ENCODE measurements around the gene DYNLL1. TPM values are rescaled to one million over a fixed set of nuclear protein-coding genes. Genes with fewer than 3 reads are reported as not detected.

DYNLL1 gene
- total RNA-seq, 1 donor from 2014 or later = 318 TPM

GRCh38 chr12:120453977-120454376 is 41.9 kb upstream of the DYNLL1 start:
- TF ChIP-seq CTCF (IDR thresholded peaks at IDR 0.05) = no peak
- no peak for TF ChIP-seq POLR2AphosphoS5 (IDR thresholded peaks at IDR 0.05; ENCODE audit: insufficient read depth in 1 of 2, low read depth in 1 of 2)
- no peak for TF ChIP-seq POLR2A (IDR thresholded peaks at IDR 0.05)
- intact Hi-C loops (cut with DNase I) = no loop called here
- H3K4me1 ChIP-seq = peaks cover 7% of the 10 kb centered on the region
- no peak overlapping the region for H3K4me3 ChIP-seq
- H3K36me3 ChIP-seq = peaks cover 0 to 39% of the 10 kb centered on the region in 2 donors
- H3K27ac ChIP-seq = no peak overlapping the region
- no peak for DNase-seq (ENCODE audit: extremely low spot score in 2 of 2)
- no peaks in the 10 kb centered on the region for H3K27me3 ChIP-seq
- H3K9me3 ChIP-seq = no peaks in the 10 kb centered on the region

DNA sequence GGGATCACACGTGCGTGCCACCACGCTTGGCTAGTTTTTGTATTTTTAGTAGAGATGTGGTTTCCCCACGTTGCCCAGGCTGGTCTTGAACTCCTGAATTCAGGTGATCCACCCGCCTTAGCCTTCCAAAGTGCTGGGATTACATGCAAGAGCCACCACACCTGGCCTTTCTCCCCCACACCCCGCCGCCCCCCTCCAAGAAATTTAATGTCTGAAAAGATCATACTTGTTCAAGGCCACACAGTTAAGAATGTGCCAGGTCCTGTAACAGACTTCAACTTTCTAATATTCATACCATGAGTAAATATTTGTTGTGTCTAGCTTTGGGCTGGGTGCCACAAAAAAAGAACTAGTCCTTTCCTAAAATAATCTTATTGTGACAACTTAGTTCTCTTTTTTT is 40.6 kb upstream of the DYNLL1 start:
- H3K4me3 ChIP-seq = no peak overlapping the region
- peaks cover 0 to 41% of the 10 kb centered on the region in 2 donors for H3K36me3 ChIP-seq
- H3K27me3 ChIP-seq = no peaks in the 10 kb centered on the region
- no peaks in the 10 kb centered on the region for H3K9me3 ChIP-seq
- intact Hi-C loops (cut with DNase I) = no loop called here
- TF ChIP-seq POLR2AphosphoS5 (IDR thresholded peaks at IDR 0.05; ENCODE audit: insufficient read depth in 1 of 2, low read depth in 1 of 2) = no peak
- TF ChIP-seq POLR2A (IDR thresholded peaks at IDR 0.05) = no peak
- no peak for TF ChIP-seq CTCF (IDR thresholded peaks at IDR 0.05)
- DNase-seq (ENCODE audit: extremely low spot score in 2 of 2) = no peak
- no peak overlapping the region for H3K27ac ChIP-seq
- no peaks in the 10 kb centered on the region for H3K4me1 ChIP-seq

- TF ChIP-seq POLR2AphosphoS5 (IDR thresholded peaks at IDR 0.05; ENCODE audit: insufficient read depth in 1 of 2, low read depth in 1 of 2) (no peak), CTCF (IDR thresholded peaks at IDR 0.05) (no peak), POLR2A (IDR thresholded peaks at IDR 0.05) (no peak)
- peaks cover 0 to 59% of the 10 kb centered on the region in 2 donors for H3K36me3 ChIP-seq
These were observed 38.8 kb upstream of the DYNLL1 start for GRCh38 chr12:120457133-120457532.

DNA sequence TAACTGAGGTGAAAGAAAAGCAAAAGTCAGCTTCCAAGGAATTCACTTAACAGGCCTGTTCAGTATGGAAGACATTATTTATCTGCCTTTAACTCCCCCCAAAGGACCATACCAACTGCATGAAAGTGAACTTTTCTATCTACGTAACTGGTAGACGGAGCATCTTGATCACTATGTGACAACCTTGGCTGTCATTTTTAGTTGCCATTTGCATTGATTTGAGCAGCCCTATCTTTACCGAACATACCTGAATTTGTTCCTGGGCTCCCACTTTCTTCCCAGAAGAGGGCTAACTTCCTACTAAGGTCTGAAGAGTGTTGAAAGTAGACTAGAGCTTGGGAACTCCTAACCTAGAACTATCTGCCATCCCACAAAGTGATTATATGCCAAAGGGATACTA is 35.8 kb upstream of the DYNLL1 start:
- Histone ChIP-seq H3K4me3 (no peak overlapping the region), H3K27ac (no peak overlapping the region), H3K4me1 (no peaks in the 10 kb centered on the region), H3K27me3 (no peaks in the 10 kb centered on the region), H3K36me3 (peaks cover 0 to 89% of the 10 kb centered on the region in 2 donors), H3K9me3 (no peaks in the 10 kb centered on the region)
- intact Hi-C loops (cut with DNase I) = no loop called here
- DNase-seq (ENCODE audit: extremely low spot score in 2 of 2) = no peak
- TF ChIP-seq POLR2A (IDR thresholded peaks at IDR 0.05) = no peak
- no peak for TF ChIP-seq POLR2AphosphoS5 (IDR thresholded peaks at IDR 0.05; ENCODE audit: insufficient read depth in 1 of 2, low read depth in 1 of 2)
- no peak for TF ChIP-seq CTCF (IDR thresholded peaks at IDR 0.05)

More at GRCh38 chr12:120457133-120457532, 38.8 kb upstream of the DYNLL1 start:
- Histone ChIP-seq H3K27me3 (no peaks in the 10 kb centered on the region), H3K4me3 (no peak overlapping the region), H3K27ac (no peak overlapping the region), H3K4me1 (no peaks in the 10 kb centered on the region), H3K9me3 (no peaks in the 10 kb centered on the region)
- intact Hi-C loops (cut with DNase I) = no loop called here
- DNase-seq (ENCODE audit: extremely low spot score in 2 of 2) = no peak

DNA sequence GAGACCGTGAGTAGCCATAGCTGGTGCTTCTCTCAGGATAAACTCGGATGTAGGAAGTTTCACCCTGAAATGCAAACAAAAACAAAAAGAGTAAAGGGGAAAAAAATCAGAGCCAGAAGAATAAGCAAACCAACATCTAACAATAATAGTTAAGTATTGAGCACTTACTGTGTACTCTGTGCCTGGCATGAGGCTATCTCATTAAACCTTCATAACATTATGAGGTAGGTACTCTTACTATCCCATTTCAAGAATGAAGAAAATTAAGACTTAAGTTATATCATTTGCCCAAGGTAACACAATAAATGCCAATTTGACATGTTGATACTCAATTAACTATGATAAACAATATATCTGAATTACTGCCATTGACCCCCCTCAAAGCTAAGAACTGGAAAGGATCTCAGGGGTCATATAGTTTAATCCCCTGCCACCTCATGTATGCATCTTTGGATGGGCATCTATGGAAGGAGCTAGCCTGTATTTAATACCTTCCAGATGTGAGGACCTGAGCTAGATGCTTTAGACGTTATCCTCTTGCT is 33.7 kb upstream of the DYNLL1 start:
- Histone ChIP-seq H3K27me3 (no peaks in the 10 kb centered on the region), H3K36me3 (peaks cover 0 to 79% of the 10 kb centered on the region in 2 donors), H3K9me3 (no peaks in the 10 kb centered on the region), H3K4me1 (peaks cover 12% of the 10 kb centered on the region), H3K27ac (no peak overlapping the region), H3K4me3 (no peak overlapping the region)
- TF ChIP-seq POLR2A (IDR thresholded peaks at IDR 0.05) (no peak), POLR2AphosphoS5 (IDR thresholded peaks at IDR 0.05; ENCODE audit: insufficient read depth in 1 of 2, low read depth in 1 of 2) (no peak), CTCF (IDR thresholded peaks at IDR 0.05) (no peak)
- no peak for DNase-seq (ENCODE audit: extremely low spot score in 2 of 2)
- intact Hi-C loops (cut with DNase I) = no loop called here

Data from vagina (tissue), 2 donors.